Natural killer cell (primary cell): ENCODE results near the gene CNTFR. TPM values are rescaled to one million over a fixed set of nuclear protein-coding genes. Genes with fewer than 3 reads are reported as not detected.

Experiments
- ATAC-seq, 3 donors: fragments of 150-1000 bp in 2 of 3; fragments of 200-7000 bp in 1 of 3; cut with Tn5 transposase; 1 replicate in 1 of 3; 2 replicates in 2 of 3; pipeline ENCODE4 v1.10.0; 2021; ENCODE audit warnings: mild to moderate bottlenecking in 2 of 3, moderate library complexity in 2 of 3
- DNase-seq, 2 donors: peaks; one replicate each; pipeline versions ENCODE4 v3.0.0 to v3.0.0-alpha.2; 2013 to 2021; ENCODE audit warnings: mixed read lengths in 1 of 2
- H3K27ac ChIP-seq: one replicate; pipeline ENCODE4 v1.5.1; 2013; ENCODE audit warnings: mild to moderate bottlenecking, low read length
- H3K27me3 ChIP-seq: one replicate; pipeline ENCODE4 v1.6.1; 2013; ENCODE audit warnings: low read length; ENCODE audit not compliant: control insufficient read depth, insufficient read depth
- H3K36me3 ChIP-seq: one replicate; pipeline ENCODE4 v1.6.1; 2013; ENCODE audit warnings: low read length; ENCODE audit not compliant: control insufficient read depth, insufficient read depth
- H3K4me1 ChIP-seq: one replicate; pipeline ENCODE4 v1.6.1; 2013; ENCODE audit warnings: low read length; ENCODE audit not compliant: control insufficient read depth, insufficient read depth
- H3K4me3 ChIP-seq: one replicate; pipeline ENCODE4 v1.5.1; 2013; ENCODE audit warnings: low read length
- H3K9me3 ChIP-seq: one replicate; pipeline ENCODE4 v1.6.1; 2013; ENCODE audit warnings: low read length; ENCODE audit not compliant: control insufficient read depth, insufficient read depth
- H3K27ac Mint-ChIP-seq, 2 donors: one replicate each; pipeline ENCODE4 v1.8.0; 2022; ENCODE audit warnings: mild to moderate bottlenecking in 2 of 2, mixed read lengths in 2 of 2, moderate library complexity in 1 of 2
- H3K27me3 Mint-ChIP-seq, 2 donors: one replicate each; pipeline ENCODE4 v1.8.0; 2022; ENCODE audit warnings: low read depth in 2 of 2, mixed read lengths in 2 of 2
- H3K36me3 Mint-ChIP-seq: one replicate; pipeline ENCODE4 v1.8.0; 2022; ENCODE audit warnings: mixed read lengths
- H3K4me1 Mint-ChIP-seq, 2 donors: one replicate each; pipeline ENCODE4 v1.8.0; 2022; ENCODE audit warnings: mixed read lengths in 2 of 2
- H3K4me3 Mint-ChIP-seq: one replicate; pipeline ENCODE4 v1.8.0; 2022; ENCODE audit warnings: mild to moderate bottlenecking, moderate library complexity, mixed read lengths
- H3K9me3 Mint-ChIP-seq, 2 donors: one replicate each; pipeline ENCODE4 v1.8.0; 2022; ENCODE audit warnings: mixed read lengths in 2 of 2
- CTCF ChIP-seq: fragments of 200-600 bp; IDR thresholded peaks from one replicate; pipeline ENCODE4 v1.8.0; 2022; ENCODE audit warnings: antibody characterized with exemption
- WGBS: methylation state at CpG from one replicate; pipeline ENCODE4 v1.1.7; 2013; ENCODE audit warnings: missing lambda C conversion rate; ENCODE audit not compliant: insufficient coverage; 5-methylcytosine and 5-hydroxymethylcytosine counted together
- intact Hi-C: fragments of 100-400 bp; cut with micrococcal nuclease; formaldehyde crosslinking; loops from one replicate; pipeline ENCODE4 v1.14.2; 2022
- total RNA-seq, 4 donors: library from RNA; stranded (reverse); fragments of 120-200 nt in 1 of 4; gene quantifications; one replicate each; pipeline versions ENCODE4 v1.2.3 to v1.2.4, GENCODE V29; 2013 to 2022

Gene CNTFR
- total RNA-seq, 3 donors from 2014 or later (not counting 1 experiment from before 2014, with no cell fraction given) = not detected

- TF ChIP-seq CTCF = no peak
- intact Hi-C loops = no loop called here
- Mint-ChIP-seq H3K36me3 (no peaks in the 10 kb centered on the region), H3K27ac (no peak overlapping the region), H3K9me3 (no peaks in the 10 kb centered on the region), H3K27me3 (peaks cover 54 to 68% of the 10 kb centered on the region in 2 donors), H3K4me1 (peaks cover 0 to 8% of the 10 kb centered on the region in 2 donors), H3K4me3 (no peak overlapping the region)
- DNase-seq (no peak), ATAC-seq (no peak)
- Histone ChIP-seq H3K27me3 (peaks cover 25% of the 10 kb centered on the region), H3K9me3 (no peaks in the 10 kb centered on the region), H3K27ac (no peak overlapping the region), H3K4me1 (peaks cover 8% of the 10 kb centered on the region), H3K4me3 (no peak overlapping the region), H3K36me3 (no peaks in the 10 kb centered on the region)
- WGBS = 59% methylated on average over 8 of the region's 8 CpGs
Measured at GRCh38 chr9:34580358-34580757, 9.2 kb downstream of the CNTFR start.

DNA sequence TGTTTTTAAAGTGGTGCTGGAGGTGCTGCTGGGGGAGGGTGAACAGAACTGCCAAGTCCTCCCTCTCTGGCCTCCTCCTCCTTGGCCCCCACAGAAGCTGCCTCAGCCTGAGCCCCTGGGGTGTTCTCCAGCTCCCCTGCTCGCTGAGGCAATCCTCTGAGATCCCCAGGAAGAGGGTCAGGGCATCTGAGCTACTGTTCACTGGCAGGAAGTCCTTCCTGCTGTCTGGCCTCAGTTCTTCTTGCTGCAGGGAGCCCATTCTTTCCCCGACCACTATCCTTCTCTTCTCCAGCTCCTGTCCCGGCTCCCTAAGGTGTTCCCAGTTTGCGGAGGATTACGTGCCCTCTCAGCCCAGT, 9.7 kb downstream of the CNTFR start:
- 72% methylated on average over 5 of the region's 5 CpGs for WGBS

DNA sequence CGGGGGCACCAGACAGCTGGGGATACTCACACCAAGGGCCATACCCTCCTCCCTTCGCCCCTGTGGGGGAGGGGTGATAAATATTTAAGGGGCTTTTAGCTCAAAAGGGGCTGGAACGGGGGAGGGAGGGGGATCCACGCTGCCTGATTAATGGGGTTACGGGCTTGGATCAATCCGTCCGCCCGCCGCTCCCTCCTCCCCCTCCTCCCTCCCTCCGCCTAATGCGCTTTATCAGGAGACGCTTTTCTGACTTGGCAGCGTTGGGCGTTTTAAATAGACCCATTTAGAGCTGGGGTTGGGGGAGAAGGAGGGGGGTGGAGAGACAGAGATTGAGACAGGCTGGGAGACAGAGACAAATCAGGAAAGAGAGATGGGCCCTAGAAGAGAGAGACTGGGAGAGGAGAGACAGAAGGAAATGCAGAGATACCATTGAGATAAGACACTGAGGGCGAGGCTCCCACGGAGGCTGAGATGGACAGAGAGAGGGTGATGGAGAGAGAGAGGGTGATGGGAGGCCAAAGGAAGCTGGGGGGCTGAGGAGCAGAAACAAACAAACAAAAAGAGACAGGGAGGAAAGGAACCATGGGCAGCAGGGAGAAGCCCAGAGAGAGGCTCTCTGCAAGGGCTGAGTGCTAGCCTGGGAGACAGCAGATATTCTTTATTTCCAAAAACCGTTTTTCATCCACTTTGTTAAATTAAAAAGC, 10.3 kb downstream of the CNTFR start:
- no peaks in the 10 kb centered on the region for H3K9me3 Mint-ChIP-seq
- no peak for DNase-seq
- no peaks in the 10 kb centered on the region for H3K36me3 Mint-ChIP-seq
- H3K4me3 Mint-ChIP-seq = no peak overlapping the region
- no peaks in the 10 kb centered on the region for H3K36me3 ChIP-seq
- no peak for TF ChIP-seq CTCF
- no peak overlapping the region for H3K4me3 ChIP-seq
- no peak for ATAC-seq
- 12% methylated on average over 7 of the region's 17 CpGs for WGBS
- peaks cover 8% of the 10 kb centered on the region for H3K4me1 ChIP-seq
- no peaks in the 10 kb centered on the region for H3K9me3 ChIP-seq
- H3K27ac Mint-ChIP-seq = no peak overlapping the region
- peaks cover 0 to 8% of the 10 kb centered on the region in 2 donors for H3K4me1 Mint-ChIP-seq
- no peak overlapping the region for H3K27ac ChIP-seq
- intact Hi-C loops = no loop called here
- H3K27me3 Mint-ChIP-seq = peaks cover 55 to 65% of the 10 kb centered on the region in 2 donors
- peaks cover 25% of the 10 kb centered on the region for H3K27me3 ChIP-seq

More for the DNA sequence above, 9.7 kb downstream of the CNTFR start:
- Mint-ChIP-seq H3K9me3 (no peaks in the 10 kb centered on the region), H3K4me1 (peaks cover 0 to 8% of the 10 kb centered on the region in 2 donors), H3K4me3 (no peak overlapping the region), H3K36me3 (no peaks in the 10 kb centered on the region), H3K27ac (no peak overlapping the region), H3K27me3 (peaks cover 56 to 66% of the 10 kb centered on the region in 2 donors)
- DNase-seq (no peak), ATAC-seq (no peak)
- TF ChIP-seq CTCF = no peak
- no peak overlapping the region for H3K27ac ChIP-seq
- no peak overlapping the region for H3K4me3 ChIP-seq
- intact Hi-C loops = no loop called here
- H3K36me3 ChIP-seq = no peaks in the 10 kb centered on the region
- H3K4me1 ChIP-seq = peaks cover 8% of the 10 kb centered on the region
- peaks cover 25% of the 10 kb centered on the region for H3K27me3 ChIP-seq
- no peaks in the 10 kb centered on the region for H3K9me3 ChIP-seq
